ENCODE measurements around the gene DCBLD2.

DCBLD2 gene

GRCh38 chr3:98755601-98756000, 145.9 kb downstream of the DCBLD2 start:
- DNase-seq, result no peak
- intact Hi-C loops (cut with DNase I), result no loop called here

GRCh38 chr3:98754483-98754882, 147.0 kb downstream of the DCBLD2 start:
- DNase-seq, result no peak
- intact Hi-C loops (cut with DNase I), result no loop called here

GRCh38 chr3:98750276-98750919, 151.1 kb downstream of the DCBLD2 start:
- DNase-seq, result no peak
- intact Hi-C loops (cut with DNase I), result no loop called here

DNA sequence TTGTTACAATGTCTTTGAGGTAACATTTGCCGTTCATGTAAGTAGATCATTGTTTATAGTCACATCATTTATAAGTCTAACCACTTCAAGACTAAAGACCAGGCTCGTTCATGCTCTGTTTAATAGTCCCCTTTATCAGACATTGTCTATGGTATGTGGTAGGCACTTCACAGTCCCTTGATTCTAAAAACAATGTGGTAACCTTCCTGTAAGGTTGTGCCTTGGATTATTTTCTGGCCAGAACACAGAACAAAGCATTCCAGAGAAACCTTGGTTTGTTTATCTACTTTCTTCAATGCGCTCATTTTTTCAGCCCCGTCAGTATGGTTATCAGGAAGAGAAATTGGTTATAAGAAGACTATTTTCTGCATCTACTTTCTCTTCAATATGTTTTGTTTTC, 154.6 kb downstream of the DCBLD2 start:
- DNase-seq, result no peak
- intact Hi-C loops (cut with DNase I), result no loop called here

DNA sequence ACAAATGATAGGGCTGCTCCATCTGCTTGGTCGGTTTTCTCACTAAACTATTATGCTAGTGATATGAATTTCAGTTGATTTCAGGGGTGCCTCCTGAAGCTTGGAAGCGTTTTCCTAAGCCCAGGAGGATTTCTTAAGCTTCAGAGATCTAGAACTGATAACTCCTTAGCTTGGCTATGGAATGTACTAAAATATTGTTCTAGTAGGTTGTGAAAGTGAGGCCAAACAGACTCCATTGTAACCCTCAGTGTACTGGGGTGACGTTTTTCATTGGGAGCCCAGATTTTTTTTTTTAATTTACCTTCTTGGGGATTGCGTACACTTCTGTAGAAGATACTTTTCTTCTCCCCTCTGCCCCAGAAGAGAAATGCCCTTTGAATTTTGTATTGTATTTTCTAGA, 155.4 kb downstream of the DCBLD2 start:
- intact Hi-C loops (cut with DNase I), result no loop called here
- no peak for DNase-seq
